Activated CD8-positive, alpha-beta memory T cell treated with anti-CD3 and anti-CD28 coated beads, Interleukin-2, amount 10 ng/mL, durations not matched to agents 7 days and 5 days (primary cell): ENCODE data around the gene PHLDB3. TPM values are rescaled to one million over a fixed set of nuclear protein-coding genes. Genes with fewer than 3 reads are reported as not detected.
"Not testable (repeated sequence)": the region's sequence is repeated elsewhere in the genome, so short reads cannot be mapped to it uniquely, and the experiment has no call there.

Experiments
- ATAC-seq: fragments of 150-1000 bp; cut with Tn5 transposase; one replicate; pipeline ENCODE4 v1.10.0; 2021; ENCODE audit warnings: moderate library complexity
- CTCF ChIA-PET: fragments of 350-600 bp; sonication (Branson Sonifier 250); formaldehyde crosslinking; loops from one replicate; lab custom pipeline; 2021; ENCODE audit warnings: antibody characterized with exemption; lab: Charles Lee
- DNase-seq: peaks from one replicate; pipeline ENCODE4 v3.0.0-alpha.2; 2020
- H3K27ac Mint-ChIP-seq: one replicate; pipeline ENCODE4 v1.8.0; 2021; ENCODE audit warnings: mild to moderate bottlenecking, mixed read lengths
- H3K27me3 Mint-ChIP-seq: one replicate; pipeline ENCODE4 v1.8.0; 2021; ENCODE audit warnings: mixed read lengths
- H3K36me3 Mint-ChIP-seq: one replicate; pipeline ENCODE4 v1.8.0; 2021; ENCODE audit warnings: mild to moderate bottlenecking, mixed read lengths
- H3K4me1 Mint-ChIP-seq: one replicate; pipeline ENCODE4 v1.8.0; 2021; ENCODE audit warnings: mixed read lengths
- H3K4me3 Mint-ChIP-seq: one replicate; pipeline ENCODE4 v1.8.0; 2021; ENCODE audit warnings: mild to moderate bottlenecking, moderate library complexity, mixed read lengths
- H3K9me3 Mint-ChIP-seq: one replicate; pipeline ENCODE4 v1.8.0; 2022; ENCODE audit warnings: low read depth, mixed read lengths
- total RNA-seq, 2 experiments: library from RNA; stranded (reverse); gene quantifications; one replicate each; pipeline ENCODE4 v1.2.3, GENCODE V29; 2021

PHLDB3 gene
- total RNA-seq, 2 experiments from 2014 or later, result 11.0 to 11.2 TPM

DNA sequence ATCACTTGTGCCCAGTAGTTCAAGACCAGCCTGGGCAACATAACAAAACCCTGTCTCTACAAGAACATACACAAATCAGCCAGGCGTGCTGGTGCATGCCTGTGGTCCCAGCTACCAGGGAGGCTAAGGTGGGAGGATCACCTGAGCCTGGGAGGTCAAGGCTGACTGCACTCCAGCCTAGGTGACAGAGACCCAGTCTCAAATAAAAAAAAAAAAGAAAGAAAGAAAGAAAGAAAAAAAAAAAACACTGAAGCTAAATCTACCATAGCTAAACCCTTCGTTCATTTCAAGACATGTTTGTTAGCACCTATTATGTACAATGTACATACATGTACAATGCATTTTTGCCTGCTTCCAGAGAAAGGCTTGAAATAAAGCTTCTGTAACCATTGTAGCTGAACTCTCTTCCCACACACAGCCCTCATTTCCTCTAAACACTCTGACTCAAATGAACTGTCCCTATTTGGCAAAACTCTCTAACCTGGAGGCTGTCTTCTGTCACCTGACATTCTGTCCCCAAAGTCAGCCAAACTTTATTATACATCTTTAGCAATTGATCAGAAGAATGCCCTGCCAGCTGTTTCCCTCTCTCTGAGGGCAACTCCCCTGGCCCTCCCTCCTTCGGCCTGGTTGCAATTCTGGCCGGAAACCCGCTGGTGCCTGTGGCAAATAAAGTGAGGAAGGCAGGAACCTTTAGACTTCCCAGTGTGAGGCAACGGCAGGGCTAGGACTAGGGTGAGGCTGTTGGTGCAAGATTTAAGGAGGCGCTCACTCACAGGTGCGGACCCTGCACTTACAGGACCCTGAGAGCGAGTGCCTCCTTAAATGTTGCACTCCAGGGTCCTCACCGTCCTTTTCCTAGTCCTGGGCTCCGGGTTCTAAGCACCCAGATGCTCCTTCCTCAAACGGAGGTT is 20.6 kb upstream of the PHLDB3 start:
- peak; percentile 40 for ATAC-seq
- H3K27me3 Mint-ChIP-seq, result no peaks in the 10 kb centered on the region
- CTCF ChIA-PET, result interaction anchor here (1.0 to 13.4 kb wide), 9 partner anchors 15 to 241 kb away, joined by 3 to 274 read pairs (median 6); partner anchors contain the start of genes IRGQ and ZNF576
- peaks cover 8% of the 10 kb centered on the region for H3K36me3 Mint-ChIP-seq
- peak overlapping the region; percentile 80 for H3K27ac Mint-ChIP-seq
- H3K4me3 Mint-ChIP-seq, result peak overlapping the region; percentile 89
- peak; percentile 53 for DNase-seq
- H3K4me1 Mint-ChIP-seq, result peaks cover 21% of the 10 kb centered on the region
- H3K9me3 Mint-ChIP-seq, result no peaks in the 10 kb centered on the region

DNA sequence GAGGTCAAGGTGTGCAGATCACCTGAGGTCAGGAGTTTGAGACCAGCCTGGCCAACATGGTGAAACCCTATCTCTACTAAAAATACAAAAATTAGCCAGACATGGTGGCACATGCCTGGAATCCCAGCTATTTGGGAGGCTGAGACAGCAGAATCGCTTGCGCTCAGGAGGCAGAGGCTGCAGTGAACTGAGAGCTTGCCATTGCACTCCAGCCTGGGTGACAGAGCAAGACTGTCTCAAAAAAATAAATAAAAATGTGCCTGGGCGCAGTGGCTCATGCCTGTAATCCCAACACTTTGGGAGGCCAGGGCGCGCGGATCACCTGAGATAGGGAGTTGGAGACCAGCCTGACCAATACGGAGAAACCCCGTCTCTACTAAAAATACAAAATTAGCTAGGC is 19.1 kb upstream of the PHLDB3 start:
- DNase-seq, H3K36me3 Mint-ChIP-seq, H3K27me3 Mint-ChIP-seq, H3K9me3 Mint-ChIP-seq, H3K4me3 Mint-ChIP-seq, H3K27ac Mint-ChIP-seq, ATAC-seq: not testable (repeated sequence)
- CTCF ChIA-PET, result interaction anchor here (1.3 to 13.4 kb wide), 3 partner anchors 9 to 78 kb away, joined by 4 to 274 read pairs (median 111); partner anchors contain the start of genes IRGQ, ZNF575 and ZNF576
- H3K4me1 Mint-ChIP-seq, result peaks cover 26% of the 10 kb centered on the region

- Mint-ChIP-seq H3K27me3 (no peaks in the 10 kb centered on the region), H3K4me1 (peaks cover 24% of the 10 kb centered on the region), H3K4me3 (no peak overlapping the region), H3K9me3 (no peaks in the 10 kb centered on the region), H3K27ac (no peak overlapping the region), H3K36me3 (peaks cover 10% of the 10 kb centered on the region)
- ATAC-seq, result no peak
- DNase-seq, result no peak
- CTCF ChIA-PET, result interaction anchor here (1.3 to 13.4 kb wide), 3 partner anchors 10 to 78 kb away, joined by 4 to 274 read pairs (median 111); partner anchors contain the start of genes IRGQ, ZNF575 and ZNF576
These were observed 18.4 kb upstream of the PHLDB3 start for GRCh38 chr19:43522929-43523328.

- Mint-ChIP-seq H3K9me3 (no peaks in the 10 kb centered on the region), H3K36me3 (peaks cover 14% of the 10 kb centered on the region), H3K4me3 (no peak overlapping the region), H3K27ac (no peak overlapping the region), H3K27me3 (no peaks in the 10 kb centered on the region), H3K4me1 (peaks cover 13% of the 10 kb centered on the region)
- ATAC-seq (peak; percentile 49), DNase-seq (peak; percentile 81)
- CTCF ChIA-PET, result interaction anchor here (0.7 to 13.4 kb wide), 39 partner anchors 9 to 416 kb away, joined by 3 to 274 read pairs (median 6); partner anchors contain the start of genes IRGQ, PHLDB3, PINLYP and XRCC1
These were observed 15.0 kb upstream of the PHLDB3 start for GRCh38 chr19:43519436-43520088.

GRCh38 chr19:43518051-43518450 is 13.5 kb upstream of the PHLDB3 start:
- ATAC-seq, result no peak
- H3K4me1 Mint-ChIP-seq, result peaks cover 9% of the 10 kb centered on the region

GRCh38 chr19:43512399-43512798 is 7.9 kb upstream of the PHLDB3 start:
- CTCF ChIA-PET, result interaction anchor here (0.8 kb wide), 1 partner anchor 65 kb away, joined by 3 read pairs; no protein-coding TSS in a partner anchor
- not testable (repeated sequence) for H3K27me3 Mint-ChIP-seq, H3K9me3 Mint-ChIP-seq, ATAC-seq, H3K4me1 Mint-ChIP-seq, H3K27ac Mint-ChIP-seq, DNase-seq, H3K4me3 Mint-ChIP-seq
- peaks cover 28% of the 10 kb centered on the region for H3K36me3 Mint-ChIP-seq

More at GRCh38 chr19:43518051-43518450, 13.5 kb upstream of the PHLDB3 start:
- DNase-seq, result no peak
- CTCF ChIA-PET, result interaction anchor here (0.9 to 13.4 kb wide), 11 partner anchors 11 to 89 kb away, joined by 3 to 274 read pairs (median 10); partner anchors contain the start of genes IRGQ, PHLDB3 and ZNF576
- H3K4me3 Mint-ChIP-seq, result no peak overlapping the region
- no peaks in the 10 kb centered on the region for H3K27me3 Mint-ChIP-seq
- H3K36me3 Mint-ChIP-seq, result peaks cover 17% of the 10 kb centered on the region
- no peak overlapping the region for H3K27ac Mint-ChIP-seq
- no peaks in the 10 kb centered on the region for H3K9me3 Mint-ChIP-seq

DNA sequence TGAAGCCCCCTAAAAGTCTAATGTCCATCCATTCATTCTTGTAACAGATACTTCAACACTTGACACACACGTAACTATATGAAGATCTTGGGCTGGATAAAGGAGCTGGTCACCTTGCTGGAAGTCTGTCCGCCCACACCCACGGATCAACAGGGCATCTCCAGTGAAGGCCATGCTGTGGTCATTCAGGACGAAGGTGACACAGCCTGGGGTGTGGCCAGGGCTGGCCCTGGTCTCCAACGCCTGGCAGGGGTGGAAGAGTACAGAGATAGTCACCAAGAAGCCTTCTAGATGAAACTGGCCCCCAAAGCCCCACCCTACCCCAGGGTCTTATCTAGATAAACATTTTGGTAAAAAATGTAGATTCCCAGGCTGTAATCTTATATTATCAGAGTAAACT is 6.8 kb upstream of the PHLDB3 start:
- no peak overlapping the region for H3K4me3 Mint-ChIP-seq
- ATAC-seq, result no peak

GRCh38 chr19:43510713-43511112 is 6.2 kb upstream of the PHLDB3 start:
- Mint-ChIP-seq H3K27ac (no peak overlapping the region), H3K4me3 (no peak overlapping the region), H3K9me3 (no peaks in the 10 kb centered on the region), H3K4me1 (peaks cover 2% of the 10 kb centered on the region), H3K27me3 (no peaks in the 10 kb centered on the region), H3K36me3 (peaks cover 27% of the 10 kb centered on the region)
- ATAC-seq (no peak), DNase-seq (no peak)
- CTCF ChIA-PET, result interaction anchor here (1.1 to 2.5 kb wide), 4 partner anchors 9 to 64 kb away, joined by 3 to 8 read pairs (median 5); no protein-coding TSS in a partner anchor

More for the DNA sequence above, 6.8 kb upstream of the PHLDB3 start:
- Mint-ChIP-seq H3K4me1 (peaks cover 3% of the 10 kb centered on the region), H3K9me3 (no peaks in the 10 kb centered on the region), H3K27ac (no peak overlapping the region), H3K36me3 (peaks cover 26% of the 10 kb centered on the region), H3K27me3 (no peaks in the 10 kb centered on the region)
- CTCF ChIA-PET, result interaction anchor here (1.2 to 2.5 kb wide), 2 partner anchors 8 to 64 kb away, joined by 4 to 8 read pairs; no protein-coding TSS in a partner anchor
- no peak for DNase-seq

DNA sequence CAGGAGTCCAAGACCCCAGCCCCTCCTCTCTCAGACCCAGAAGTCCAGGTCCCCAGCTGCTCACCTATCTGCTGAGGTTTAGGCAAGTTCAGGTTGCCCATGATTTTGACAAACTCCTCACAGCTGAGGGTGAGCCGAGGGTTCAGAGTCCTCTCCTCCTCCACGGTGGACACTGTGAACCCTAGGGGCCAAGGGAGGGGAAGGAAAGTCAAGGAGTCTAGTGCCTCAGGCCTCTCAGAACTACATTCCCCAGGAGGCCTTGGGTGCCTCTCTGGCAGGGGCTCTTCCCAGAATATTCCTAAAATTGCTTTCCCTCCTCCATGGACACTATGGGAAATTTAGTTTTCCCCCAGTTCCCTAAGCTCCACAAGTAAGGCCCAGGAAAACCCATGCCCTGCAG is 3.3 kb upstream of the PHLDB3 start:
- CTCF ChIA-PET, result interaction anchor here (1.0 to 1.6 kb wide), 2 partner anchors 11 to 61 kb away, joined by 3 to 4 read pairs; no protein-coding TSS in a partner anchor
- DNase-seq, result no peak
- no peak overlapping the region for H3K27ac Mint-ChIP-seq
- H3K27me3 Mint-ChIP-seq, result no peaks in the 10 kb centered on the region
- H3K4me1 Mint-ChIP-seq, result peaks cover 19% of the 10 kb centered on the region
- H3K9me3 Mint-ChIP-seq, result no peaks in the 10 kb centered on the region
- ATAC-seq, result no peak
- H3K4me3 Mint-ChIP-seq, result no peak overlapping the region
- H3K36me3 Mint-ChIP-seq, result peaks cover 23% of the 10 kb centered on the region

DNA sequence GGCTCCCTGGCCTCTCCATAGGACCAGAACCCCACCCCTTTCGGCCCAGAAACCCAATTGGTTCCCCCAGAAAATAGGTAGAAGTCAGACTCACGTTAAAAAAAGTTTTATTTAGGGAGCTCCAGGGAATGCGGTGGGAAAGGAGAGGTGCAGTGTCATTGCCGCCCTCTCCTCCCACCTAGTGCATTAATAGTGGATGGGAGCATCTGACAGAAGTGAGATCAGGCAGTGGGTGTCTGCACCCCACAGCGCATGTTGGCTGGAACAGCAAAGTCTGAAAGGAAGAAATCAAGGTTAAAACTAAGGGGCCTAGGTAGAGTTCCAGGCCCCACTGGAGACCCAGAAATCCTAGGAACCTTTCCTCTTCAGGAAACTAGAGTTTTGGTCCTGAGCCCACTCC is 2.1 kb upstream of the PHLDB3 start:
- DNase-seq (no peak), ATAC-seq (no peak)
- no peak overlapping the region for H3K4me3 Mint-ChIP-seq
- H3K4me1 Mint-ChIP-seq, result peaks cover 21% of the 10 kb centered on the region
- peaks cover 23% of the 10 kb centered on the region for H3K36me3 Mint-ChIP-seq
- CTCF ChIA-PET, result interaction anchor here (4.0 to 4.5 kb wide), 2 partner anchors 13 to 60 kb away, joined by 28 to 31 read pairs; no protein-coding TSS in a partner anchor
- H3K27ac Mint-ChIP-seq, result no peak overlapping the region
- no peaks in the 10 kb centered on the region for H3K27me3 Mint-ChIP-seq
- no peaks in the 10 kb centered on the region for H3K9me3 Mint-ChIP-seq

GRCh38 chr19:43505941-43506340 is 1.4 kb upstream of the PHLDB3 start:
- peak overlapping the region; percentile 65 for H3K27ac Mint-ChIP-seq
- H3K27me3 Mint-ChIP-seq, result no peaks in the 10 kb centered on the region

GRCh38 chr19:43505186-43505456 is 575 bp upstream of the PHLDB3 start:
- peak overlapping the region; percentile 97 for H3K4me3 Mint-ChIP-seq
- no peaks in the 10 kb centered on the region for H3K9me3 Mint-ChIP-seq
- CTCF ChIA-PET, result interaction anchor here (0.7 to 4.5 kb wide), 10 partner anchors 8 to 90 kb away, joined by 3 to 31 read pairs (median 4); partner anchors contain the start of genes IRGQ and ZNF576
- DNase-seq (no peak), ATAC-seq (no peak)
- H3K27me3 Mint-ChIP-seq, result no peaks in the 10 kb centered on the region
- H3K4me1 Mint-ChIP-seq, result peaks cover 21% of the 10 kb centered on the region
- H3K36me3 Mint-ChIP-seq, result peaks cover 18% of the 10 kb centered on the region
- peak overlapping the region; percentile 26 for H3K27ac Mint-ChIP-seq

More at GRCh38 chr19:43505941-43506340, 1.4 kb upstream of the PHLDB3 start:
- CTCF ChIA-PET, result interaction anchor here (0.7 to 4.5 kb wide), 6 partner anchors 13 to 73 kb away, joined by 3 to 31 read pairs (median 8); no protein-coding TSS in a partner anchor
- Mint-ChIP-seq H3K9me3 (no peaks in the 10 kb centered on the region), H3K36me3 (peaks cover 21% of the 10 kb centered on the region), H3K4me1 (peaks cover 21% of the 10 kb centered on the region), H3K4me3 (no peak overlapping the region)
- no peak for ATAC-seq
- no peak for DNase-seq
